ENCODE measurements around the gene MSTN.

The MSTN gene

DNA sequence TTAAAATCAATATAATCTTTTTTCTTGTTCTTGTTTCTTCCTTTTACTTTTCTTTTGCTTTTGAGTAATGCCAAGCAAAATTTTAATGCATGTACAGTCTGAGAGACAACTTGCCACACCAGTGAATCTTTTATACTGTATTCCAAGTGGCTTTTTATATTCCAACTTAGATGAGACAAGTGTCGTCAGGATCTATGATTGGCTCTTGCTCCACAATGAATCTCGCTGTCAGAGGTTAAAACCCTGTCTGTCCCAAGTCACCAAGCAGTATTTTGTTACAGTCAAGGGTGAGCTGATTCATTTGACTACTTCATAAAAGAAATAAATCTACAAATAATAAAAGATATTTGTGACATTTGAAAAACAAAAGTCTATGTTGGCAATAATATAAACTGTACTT is at the start of gene MSTN:
TSS of gene MSTN (minus strand) at position 129 of the 400 bp plus-strand sequence. CDS start 133 bp downstream, outside the sequence.
- no peak for DNase-seq (ENCODE audit: low read depth)

- no peak for DNase-seq (ENCODE audit: low read depth)
Measured at GRCh38 chr2:190111166-190111565, 48.6 kb upstream of the MSTN start.

DNA sequence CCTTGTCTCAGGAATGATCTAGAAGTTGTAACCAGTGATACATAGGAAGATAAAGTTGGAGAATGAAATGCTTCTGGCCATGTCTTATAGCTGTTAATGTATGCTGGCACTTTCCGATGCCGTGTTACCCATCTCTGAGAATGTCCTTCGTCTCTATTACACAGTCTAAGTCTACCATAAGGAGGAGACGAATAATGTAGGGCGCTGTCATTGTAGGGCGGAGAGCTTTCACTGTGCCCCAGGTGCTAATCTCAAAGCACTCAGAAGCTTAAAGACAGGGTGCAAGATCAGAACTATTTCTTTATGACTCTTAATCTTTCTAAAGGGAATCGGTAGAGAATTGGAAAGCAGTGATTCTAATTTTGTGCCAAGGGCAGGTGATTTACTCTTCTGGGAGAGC is 48.2 kb upstream of the MSTN start:
- no peak for DNase-seq (ENCODE audit: low read depth)

GRCh38 chr2:190110131-190110530 is 47.6 kb upstream of the MSTN start:
- no peak for DNase-seq (ENCODE audit: low read depth)

GRCh38 chr2:190107409-190107808 is 44.9 kb upstream of the MSTN start:
- DNase-seq (ENCODE audit: low read depth) = no peak

- DNase-seq (ENCODE audit: low read depth) = no peak
Measured at GRCh38 chr2:190106783-190107182, 44.3 kb upstream of the MSTN start.

DNA sequence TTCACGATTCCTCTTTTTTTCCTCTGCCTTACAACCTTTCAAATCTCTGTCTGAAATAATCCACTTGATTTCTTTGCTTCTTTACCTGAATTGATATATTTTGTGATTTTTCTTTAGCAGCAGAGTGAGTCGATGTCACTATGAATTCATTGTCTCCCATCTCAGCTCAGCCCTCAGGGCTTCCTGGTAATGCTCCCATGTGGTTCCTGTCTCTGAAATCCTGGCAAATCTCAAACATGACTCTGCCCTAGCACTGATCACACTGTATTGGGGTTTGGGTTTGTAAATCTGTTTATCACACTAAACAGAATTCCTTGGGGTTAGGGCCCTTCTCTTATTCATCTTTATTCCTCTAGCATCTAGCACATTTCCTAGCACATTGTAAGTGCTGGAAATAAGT is 43.0 kb upstream of the MSTN start:
- no peak for DNase-seq (ENCODE audit: low read depth)

- no peak for DNase-seq (ENCODE audit: low read depth)
Measured at GRCh38 chr2:190103144-190103543, 40.6 kb upstream of the MSTN start.

GRCh38 chr2:190099890-190100697 is 37.6 kb upstream of the MSTN start:
- no peak for DNase-seq (ENCODE audit: low read depth)

DNA sequence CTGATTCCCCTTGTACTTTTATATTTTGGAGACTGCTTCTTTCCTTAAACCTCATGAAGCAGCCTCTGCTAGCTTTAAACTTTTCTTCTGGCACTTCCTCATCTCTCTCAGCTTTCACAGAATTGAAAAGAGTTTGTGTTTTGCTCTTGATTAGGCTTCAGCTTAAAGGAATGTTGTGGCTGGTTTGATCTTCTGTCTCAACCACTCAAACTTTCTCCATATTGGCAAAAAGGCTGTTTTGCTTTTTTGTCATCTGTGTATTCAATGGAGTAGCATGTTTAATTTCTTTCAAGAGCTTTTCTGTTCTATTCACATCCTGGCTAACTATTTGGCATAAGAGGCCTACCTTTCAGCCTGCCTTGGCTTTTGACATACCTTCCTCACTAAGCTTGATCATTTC is 36.3 kb upstream of the MSTN start:
- DNase-seq (ENCODE audit: low read depth) = no peak

- DNase-seq (ENCODE audit: low read depth) = no peak
Measured at GRCh38 chr2:190097115-190097514, 34.6 kb upstream of the MSTN start.

- no peak for DNase-seq (ENCODE audit: low read depth)
Measured at GRCh38 chr2:190094316-190094871, 31.9 kb upstream of the MSTN start.

DNA sequence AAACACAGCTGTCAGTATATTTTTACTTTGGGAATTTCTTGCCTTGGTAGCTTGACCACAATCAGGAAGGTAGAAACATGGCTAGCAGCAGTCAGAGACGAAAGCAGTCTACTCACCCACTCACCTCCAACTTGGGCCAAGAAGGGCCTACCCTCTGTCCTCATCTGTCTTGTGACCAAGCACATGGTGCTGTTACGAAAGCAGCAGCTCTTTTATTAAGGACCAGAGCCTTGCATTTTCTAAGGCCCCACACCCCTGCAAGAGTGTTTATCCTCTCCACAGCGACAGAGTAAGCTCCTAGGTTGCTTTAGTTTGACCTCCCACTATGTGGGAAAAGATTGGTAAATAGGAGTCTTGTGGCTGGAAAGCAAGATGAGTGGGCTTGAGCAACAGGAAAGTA is 31.3 kb upstream of the MSTN start:
- no peak for DNase-seq (ENCODE audit: low read depth)

GRCh38 chr2:190090148-190090547 is 27.6 kb upstream of the MSTN start:
- DNase-seq (ENCODE audit: low read depth) = no peak

GRCh38 chr2:190088917-190089316 is 26.4 kb upstream of the MSTN start:
- no peak for DNase-seq (ENCODE audit: low read depth)

DNA sequence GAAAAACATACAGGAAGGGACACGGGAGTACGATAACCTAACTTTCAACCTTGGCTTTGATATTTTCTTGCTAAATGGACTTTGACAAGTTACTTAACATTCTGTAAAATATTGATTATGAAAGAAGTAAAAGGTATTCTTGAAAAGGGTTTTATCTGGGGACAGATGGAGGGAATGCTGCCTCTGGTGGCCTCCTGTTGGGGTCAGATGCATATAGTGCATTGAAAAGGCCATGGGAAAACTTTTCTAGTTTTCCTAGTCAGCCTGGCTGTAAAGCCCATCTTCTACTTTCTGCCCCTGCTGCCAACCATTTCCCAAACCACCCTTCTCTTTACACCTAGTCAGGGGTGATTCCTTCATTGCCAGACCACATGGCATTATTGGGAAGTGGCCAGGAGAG is 22.2 kb upstream of the MSTN start:
- DNase-seq (ENCODE audit: low read depth) = no peak

- DNase-seq (ENCODE audit: low read depth) = no peak
Measured at GRCh38 chr2:190082118-190082517, 19.6 kb upstream of the MSTN start.

DNA sequence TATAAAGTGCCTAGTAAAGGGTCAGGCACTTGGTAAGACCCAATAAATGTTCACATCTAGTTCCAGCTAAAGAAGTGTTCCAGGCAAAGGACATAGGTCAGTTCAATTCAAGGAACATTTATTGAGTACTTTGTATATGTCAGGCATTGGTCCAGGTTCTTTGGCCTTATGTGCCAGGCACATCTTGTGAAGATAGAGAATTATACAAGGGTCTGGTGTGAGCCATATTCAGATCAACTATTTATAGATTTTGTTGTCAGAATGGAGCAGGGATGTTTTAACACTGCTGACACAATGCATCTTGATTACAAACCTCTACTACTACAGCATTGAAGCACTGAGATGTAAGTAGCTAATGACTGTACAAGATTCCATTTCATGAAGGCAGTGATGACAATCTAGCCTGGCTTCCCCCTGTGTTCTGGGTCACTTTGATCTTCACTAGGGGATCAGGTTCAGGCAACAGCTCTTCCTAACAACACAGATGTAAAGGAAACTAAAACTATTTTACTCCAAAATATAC is 18.1 kb upstream of the MSTN start:
- DNase-seq (ENCODE audit: low read depth) = no peak

DNA sequence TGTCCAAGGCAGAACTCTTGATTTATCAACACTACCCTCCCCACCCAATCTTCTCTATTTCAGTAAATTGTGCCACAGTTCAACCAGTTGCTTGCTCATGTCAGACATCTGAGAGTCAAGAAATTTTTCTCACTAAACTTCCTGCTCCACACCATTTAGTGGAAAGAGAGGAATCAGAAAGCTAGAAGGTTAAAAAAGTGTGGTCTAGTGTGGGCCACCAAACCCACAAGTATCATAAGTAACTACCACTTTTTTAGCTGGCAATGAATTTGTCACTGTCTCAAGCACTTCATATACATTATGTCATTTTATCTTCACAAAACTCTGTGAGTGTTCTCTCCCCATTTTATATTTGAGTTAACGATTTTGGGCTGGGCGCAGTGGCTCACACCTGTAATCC is 16.6 kb upstream of the MSTN start:
- no peak for DNase-seq (ENCODE audit: low read depth)

DNA sequence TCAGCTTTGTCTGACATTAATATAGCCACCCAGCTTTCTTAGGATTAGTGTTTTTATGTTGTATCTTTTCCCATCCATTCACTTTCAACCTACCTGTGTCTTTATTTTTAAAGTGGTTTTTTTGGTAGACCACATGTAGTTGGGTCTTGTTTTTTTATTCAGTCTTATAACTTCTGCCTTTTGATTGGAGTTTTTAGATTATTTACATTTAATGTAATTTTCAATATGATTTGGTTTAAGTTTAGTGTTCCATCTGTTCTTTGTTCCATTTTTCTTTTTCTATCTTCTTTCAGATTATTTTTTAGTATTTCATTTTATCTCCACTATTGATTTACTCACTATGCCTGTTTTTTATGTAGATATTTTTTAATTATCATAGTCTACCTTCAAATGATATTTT is 13.1 kb upstream of the MSTN start:
- DNase-seq (ENCODE audit: low read depth) = no peak

DNA sequence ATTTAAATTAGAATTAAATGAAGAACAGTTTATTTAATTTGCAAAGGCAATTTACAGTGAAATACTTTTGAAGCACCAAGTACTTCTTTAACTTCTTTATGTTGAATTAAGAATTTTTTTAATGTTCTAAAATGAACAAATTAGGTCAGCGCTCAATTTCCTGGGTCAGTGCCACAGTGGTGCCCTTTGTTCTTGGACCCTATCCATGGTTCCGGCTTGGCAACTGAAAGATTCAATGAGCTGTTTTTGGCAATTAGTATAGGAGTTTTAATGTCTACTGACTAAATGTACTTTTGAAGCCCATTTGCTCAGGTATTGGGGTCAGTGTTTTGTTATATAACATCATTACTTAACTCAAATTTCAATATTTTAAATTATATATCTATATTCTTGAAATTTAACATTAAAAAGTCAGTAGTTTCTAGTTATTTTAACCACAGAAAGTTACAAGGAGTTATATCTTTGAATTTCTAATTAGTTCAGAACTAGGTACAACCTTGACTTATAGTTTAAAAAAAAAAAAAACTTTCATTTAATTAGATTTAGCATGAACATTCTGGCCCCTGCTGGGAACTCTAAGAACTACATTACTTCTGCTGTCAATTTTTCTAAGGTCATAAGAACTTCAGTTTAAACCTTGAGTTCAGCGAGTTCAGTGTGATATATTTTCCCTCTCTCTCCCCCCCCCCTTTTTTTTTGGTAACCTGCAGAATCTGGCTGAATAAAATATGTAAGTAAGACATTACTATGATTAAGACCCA is 7.6 kb upstream of the MSTN start:
- DNase-seq (ENCODE audit: low read depth) = peak; percentile 25

DNA sequence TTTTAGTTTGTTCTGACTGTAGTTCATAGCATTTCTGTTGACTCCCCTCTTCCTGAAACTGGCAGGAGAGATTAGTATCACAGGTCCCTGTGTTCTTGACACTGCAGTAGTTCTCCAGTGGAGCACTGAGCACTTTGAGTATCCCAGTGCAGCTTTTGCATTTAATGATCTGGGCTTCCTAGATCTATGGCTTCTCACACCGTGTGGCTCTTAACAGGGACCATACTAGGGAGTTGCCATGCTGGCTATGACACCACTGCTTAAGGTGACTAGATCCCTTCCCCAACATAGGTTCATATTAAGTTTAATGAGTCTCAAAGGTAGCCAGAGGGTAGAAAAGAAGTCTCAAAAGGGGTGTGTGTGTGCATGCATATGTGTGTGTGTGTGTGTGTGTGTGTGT is 6.2 kb upstream of the MSTN start:
- no peak for DNase-seq (ENCODE audit: low read depth)

- no peak for DNase-seq (ENCODE audit: low read depth)
Measured at GRCh38 chr2:190065839-190066238, 3.3 kb upstream of the MSTN start.
